HCEC 1CT (cell line): ENCODE results near the gene TBC1D23.
"Not testable (repeated sequence)": the region's sequence is repeated elsewhere in the genome, so short reads cannot be mapped to it uniquely, and the experiment has no call there.

Source experiments
- DNase-seq: peaks from one replicate; pipeline ENCODE4 v3.0.0-alpha.2; 2017

Gene TBC1D23

DNA sequence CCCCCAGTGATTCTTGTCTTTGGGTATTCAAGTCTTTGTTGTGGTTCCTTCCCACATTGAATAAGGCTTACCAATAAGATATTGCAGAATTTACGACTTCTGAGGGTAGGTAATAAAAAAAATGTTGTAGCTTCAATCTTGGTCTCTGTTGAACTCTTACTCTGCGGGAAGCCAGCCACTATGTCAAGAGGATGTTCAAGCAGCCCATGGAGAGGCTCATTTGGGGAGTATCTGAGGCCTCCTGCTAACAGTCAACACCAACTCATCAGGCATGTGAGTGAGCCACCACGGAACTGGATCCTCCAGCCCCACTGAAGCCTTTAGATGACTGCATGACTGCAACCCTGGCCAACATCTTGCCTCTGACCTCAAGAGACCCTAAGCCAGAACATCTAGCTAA lies 3.2 kb upstream of the TBC1D23 start:
- DNase-seq: peak; percentile 96

DNA sequence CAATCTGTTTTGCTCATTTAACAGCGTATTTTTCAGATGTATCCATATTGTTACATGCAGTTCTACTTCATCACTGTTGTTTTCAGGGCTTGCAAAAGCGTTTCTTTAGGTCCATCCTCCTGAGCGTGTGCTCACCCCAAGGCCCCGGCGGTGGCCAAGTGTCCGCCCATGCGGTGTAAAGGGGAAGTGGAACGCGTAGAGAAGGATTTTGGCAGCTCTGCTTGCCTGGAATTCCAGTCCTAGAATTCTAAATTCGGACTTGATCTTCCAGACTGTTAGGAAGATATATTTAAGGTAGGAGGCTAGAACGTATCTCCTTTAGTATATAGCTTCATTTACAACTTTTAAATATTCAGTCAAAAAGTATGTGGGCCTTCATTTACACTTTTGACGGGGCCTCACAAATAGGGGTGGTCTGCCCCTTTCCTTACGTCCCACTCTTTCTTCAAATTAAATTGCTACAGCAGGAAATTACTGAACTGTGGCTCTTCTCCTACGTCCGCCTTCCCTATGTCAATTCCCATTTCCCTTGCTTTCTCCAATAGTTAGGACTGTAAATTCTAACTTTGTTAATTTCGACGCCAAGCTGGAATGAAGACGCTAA lies 609 bp upstream of the TBC1D23 start:
- peak; percentile 64 for DNase-seq

DNA sequence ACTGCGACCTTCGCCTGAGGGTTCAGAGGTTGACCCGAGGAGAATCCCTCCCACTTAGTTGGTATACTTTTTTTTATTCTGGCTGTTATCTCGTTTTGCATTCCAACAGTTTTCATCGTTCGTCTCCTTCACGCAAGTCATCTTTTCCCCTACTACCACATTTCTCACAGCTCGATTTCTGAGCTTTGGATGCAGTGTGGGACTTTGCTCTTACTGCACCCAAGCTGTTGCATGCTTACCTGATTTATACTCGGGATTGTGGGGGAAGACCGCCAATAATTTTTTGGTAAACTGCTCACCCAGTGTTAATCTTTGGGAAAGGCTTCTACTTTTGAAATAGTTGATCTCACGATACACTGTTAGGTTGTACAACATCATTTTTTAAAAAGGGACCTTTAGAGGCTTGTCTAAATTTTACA lies 702 bp downstream of the TBC1D23 start:
- no peak for DNase-seq

DNA sequence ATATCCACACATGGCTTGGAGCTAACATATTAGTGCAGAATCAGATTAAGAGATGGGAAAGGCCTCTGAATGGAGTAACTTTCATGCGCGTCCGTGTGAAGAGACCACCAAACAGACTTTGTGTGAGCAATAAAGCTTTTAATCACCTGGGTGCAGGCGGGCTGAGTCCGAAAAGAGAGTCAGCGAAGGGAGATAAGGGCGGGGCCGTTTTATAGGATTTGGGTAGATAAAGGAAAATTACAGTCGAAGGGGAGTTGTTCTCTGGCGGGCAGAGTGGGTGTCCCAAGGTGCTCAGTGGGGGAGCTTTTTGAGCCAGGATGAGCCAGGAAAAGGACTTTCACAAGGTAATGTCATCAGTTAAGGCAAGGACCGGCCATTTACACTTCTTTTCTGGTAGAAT lies 2.1 kb downstream of the TBC1D23 start:
- not testable (repeated sequence) for DNase-seq

DNA sequence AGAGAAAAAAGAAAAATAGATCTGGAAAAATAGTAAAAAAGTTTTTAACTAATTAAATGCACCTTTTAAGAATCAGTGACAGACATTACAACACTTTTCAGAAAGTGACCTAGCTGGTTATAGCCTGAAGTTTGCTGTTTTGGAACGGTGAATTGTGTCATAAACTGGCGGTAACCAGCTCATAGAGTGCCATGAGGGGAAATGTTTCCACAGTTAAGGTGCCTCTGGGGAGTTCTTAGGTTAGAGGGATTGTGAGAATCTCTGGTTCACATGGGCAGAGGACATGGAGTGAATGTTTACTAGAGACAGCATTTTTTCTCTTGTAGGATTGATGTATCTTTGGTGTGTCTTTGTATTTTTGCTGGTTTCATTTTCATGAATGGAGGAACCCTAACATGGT lies 2.8 kb downstream of the TBC1D23 start:
- DNase-seq: no peak

DNA sequence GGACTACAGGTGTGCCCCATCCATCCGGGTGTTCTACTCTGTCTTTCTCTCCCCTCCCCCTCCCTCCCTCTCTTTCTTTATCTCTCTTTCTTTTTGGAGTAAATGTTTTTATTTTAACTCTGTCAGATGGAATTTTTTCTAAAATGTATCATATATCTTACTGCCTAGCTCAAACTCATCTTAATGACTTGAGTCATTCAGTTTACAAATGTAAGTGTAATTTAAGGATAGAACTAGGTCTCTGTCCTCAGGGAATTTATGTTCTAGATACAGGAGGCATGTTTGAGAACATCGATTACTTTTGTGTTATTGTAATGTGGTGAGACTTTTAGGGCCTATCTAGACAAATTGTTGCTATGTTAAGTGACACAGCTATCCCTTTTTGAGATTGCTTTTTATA lies 3.5 kb downstream of the TBC1D23 start:
- no peak for DNase-seq

DNA sequence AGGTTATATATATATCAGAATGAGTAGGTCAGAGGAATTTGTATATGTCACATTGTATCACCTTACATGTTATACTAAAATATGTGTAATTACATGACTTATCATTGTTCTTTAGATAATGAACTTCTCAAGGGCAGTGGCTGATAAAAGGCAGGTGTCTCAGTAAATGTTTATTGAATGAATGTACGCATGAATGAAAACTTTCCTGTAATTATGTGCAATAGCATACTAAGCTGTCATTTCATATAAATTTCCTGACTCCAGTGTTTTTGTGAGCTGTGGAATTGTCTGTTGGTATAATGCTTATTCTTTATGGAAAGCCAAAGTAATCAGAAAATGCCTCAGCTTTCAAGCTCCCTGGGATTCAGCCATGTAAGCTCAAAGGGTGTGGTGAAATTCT lies 4.2 kb downstream of the TBC1D23 start:
- no peak for DNase-seq

DNA sequence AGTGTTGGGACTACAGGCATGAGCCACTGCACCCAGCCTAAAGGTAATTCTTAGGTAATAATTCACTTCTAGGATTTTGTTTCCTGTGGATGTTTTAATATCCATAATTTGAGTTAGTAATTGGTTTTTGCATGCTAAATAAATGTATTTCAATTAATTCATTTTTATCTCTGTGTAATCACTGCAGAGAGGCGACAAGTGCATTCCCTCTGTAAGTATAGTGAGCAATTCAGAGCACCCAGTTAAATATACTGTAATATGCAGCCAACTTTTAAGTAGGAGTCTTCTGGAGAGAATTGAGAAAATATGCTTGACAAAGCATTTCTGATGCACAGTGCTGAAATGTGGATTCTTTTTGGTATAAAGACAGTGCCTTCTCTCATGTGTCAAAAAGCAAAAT lies 5.7 kb downstream of the TBC1D23 start:
- no peak for DNase-seq

DNA sequence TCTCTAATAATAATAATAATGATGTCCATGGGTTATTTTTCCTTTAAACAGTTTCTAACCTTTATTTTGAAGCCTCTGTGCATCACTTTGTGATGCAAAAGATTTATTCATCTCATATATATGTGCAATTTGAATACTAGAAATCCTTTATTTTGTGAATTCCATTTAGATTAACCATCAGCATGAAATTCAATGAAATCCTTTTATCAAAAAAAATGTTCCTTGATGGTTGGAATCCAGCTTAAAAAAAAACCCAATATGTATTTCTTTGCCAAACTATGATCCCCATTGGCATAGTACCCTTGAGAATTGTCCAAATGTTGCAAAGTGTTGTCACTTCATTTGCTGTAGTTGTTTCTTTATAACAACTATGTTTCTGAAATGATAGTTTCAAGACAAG lies 7.4 kb downstream of the TBC1D23 start:
- DNase-seq: peak; percentile 25

DNA sequence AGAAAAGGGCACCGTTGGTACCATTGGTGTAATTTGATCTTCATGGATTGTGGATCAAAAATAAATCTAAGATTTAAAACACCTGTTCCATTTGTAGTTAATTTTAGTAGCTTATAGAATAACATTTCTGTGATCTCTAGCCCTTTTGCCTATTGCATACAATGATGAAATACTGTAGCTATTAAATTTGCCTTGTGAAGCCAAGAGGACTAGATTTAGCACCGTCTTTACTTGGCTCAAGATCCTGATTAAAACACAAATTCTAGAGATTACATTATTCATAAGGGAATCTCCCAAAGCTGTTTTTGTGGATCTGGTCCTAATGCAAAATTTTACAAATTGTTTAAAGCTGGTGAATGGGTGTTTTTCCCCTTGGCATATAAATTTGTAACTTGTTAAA lies 8.2 kb downstream of the TBC1D23 start:
- peak; percentile 52 for DNase-seq

DNA sequence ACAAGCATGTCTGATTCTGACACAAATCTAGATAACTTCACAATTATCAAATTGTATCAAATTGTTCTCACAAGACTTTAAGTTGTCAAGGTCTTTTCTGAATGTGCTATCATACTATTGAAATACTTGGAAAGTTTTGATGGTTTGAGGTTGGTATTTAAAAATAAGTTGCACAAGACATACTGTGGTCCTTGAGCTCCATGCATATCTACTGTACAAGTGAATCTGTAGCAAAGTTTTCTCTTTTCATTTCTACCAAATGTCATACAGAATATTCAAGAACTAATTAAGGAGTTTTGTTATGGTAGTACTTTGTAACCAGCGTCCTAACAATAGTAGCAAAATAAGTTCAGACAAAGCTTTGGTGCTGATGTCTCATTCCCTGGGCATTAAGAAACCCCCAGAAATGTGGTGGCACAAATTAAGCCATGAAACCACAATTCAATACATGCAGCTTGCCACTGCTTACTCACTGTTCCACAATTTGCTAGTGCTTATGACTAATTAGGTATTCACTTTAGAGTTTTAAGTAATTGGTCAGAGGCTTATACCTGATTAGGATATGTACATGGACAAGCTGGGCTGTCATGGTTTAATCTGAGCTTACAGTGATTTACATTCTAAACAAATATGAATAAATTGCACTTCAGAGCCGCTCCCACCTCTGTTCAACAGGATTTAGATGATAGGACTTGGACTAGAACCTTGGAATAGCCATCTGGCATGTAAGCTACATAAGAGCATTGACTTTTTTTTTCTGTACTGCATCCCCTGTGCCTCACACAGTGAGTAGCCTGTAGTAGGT lies 8.8 kb downstream of the TBC1D23 start:
- DNase-seq: peak; percentile 99

DNA sequence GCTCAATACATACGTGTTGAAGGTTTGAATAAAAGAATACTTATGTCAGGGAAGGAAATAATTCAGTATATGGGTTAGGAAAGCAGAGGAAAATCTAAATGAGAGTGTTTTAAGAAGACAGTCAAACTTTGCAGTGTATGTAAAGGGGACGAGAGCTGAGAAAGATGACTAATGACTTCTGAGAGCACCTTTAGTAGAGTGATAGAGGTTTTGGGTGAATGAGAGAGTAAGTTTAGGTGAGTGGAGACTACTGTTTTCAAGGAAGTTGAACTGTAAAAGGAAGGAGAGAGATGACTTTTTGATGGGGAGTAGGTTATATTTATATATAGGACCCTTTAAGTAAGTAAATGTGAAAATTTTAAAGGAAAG lies 9.4 kb downstream of the TBC1D23 start:
- no peak for DNase-seq

DNA sequence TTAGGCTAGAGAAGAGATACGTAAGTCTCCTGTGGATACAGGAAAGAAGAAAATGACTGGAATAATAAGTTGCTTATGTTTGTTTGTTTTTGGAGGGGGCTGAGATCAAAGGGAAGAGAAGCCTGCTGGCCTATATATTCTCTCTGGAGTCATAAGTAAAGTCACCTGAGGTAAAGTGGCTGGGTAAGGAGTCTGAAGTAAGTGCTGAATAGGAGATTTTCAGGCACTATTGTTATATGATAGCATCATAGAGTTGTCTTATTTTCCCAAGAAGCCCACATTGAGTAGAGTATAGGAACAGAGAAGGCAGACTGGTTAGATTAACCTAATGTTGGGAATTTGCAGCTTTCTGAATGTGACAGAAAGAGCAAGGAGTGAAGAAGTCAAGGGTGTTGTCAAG lies 10.7 kb downstream of the TBC1D23 start:
- no peak for DNase-seq

DNA sequence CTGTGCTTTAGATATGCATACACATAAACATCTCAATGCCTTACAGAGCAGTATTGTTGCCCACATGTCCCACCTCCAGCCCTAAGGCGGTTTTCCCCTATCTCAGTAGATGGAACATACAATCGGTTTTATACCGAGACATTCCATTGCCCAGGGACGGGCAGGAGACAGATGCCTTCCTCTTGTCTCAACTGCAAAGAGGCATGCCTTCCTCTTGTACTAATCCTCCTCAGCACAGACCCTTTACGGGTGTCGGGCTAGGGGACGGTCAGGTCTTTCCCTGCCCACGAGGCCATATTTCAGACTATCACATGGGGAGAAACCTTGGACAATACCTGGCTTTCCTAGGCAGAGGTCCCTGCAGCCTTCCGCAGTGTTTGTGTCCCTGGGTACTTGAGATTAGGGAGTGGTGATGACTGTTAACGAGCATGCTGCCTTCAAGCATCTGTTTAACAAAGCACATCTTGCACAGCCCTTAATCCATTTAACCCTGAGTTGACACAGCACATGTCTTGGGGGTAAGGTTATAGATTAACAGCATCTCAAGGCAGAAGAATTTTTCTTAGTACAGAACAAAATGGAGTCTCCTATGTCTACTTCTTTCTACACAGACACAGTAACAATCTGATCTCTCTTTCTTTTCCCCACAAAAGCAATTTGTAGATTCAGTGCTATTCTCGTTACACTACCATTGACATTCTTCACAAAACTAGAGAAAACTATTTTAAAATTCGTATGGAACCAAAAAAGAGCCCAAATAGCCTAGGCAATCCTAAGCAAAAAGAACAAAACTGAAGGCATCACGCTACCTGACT lies 12.2 kb downstream of the TBC1D23 start:
- not testable (repeated sequence) for DNase-seq

DNA sequence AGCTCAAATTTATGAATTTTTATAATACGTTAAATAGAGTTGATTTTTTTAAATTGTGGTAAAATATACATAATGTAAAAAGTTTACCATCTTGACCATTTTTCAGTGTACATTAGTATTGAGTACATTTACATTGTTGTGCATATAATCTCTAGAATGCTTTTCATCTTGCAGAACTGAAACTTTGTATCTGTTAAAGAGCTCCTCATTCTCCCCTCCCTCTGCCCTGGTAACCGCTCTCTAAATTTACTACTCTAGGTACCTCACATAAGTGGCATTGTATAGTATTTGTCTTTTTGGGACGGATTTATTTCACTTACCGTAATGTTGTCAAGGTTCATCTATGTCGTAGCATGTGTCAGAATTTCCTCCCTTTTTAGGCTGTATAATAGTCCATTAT lies 13.6 kb downstream of the TBC1D23 start:
- no peak for DNase-seq

DNA sequence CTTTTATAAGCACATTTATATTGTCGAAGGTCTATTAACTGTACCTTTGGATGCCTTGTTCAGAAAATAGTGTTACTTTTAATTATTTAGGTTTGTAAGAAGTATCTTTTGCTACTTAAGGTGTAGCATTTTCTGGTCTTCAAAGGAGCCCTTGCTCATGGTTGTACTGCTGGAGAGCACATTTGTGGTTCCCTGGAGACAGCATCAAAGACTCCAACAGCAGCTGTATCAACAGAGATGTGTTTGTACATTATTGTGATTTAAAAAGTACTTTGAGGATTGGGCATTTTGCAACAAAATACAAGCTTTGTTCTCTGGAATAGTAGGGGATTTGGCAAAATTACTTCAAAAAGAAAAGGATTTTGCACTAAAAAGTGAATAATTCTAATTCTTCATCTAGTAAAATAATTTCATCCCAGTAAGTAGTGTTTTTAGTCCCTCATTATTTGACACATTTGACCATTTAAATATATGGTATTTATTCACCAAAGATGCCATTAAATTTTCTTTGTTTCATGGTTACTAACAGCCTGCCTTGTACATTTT lies 16.5 kb downstream of the TBC1D23 start:
- no peak for DNase-seq

DNA sequence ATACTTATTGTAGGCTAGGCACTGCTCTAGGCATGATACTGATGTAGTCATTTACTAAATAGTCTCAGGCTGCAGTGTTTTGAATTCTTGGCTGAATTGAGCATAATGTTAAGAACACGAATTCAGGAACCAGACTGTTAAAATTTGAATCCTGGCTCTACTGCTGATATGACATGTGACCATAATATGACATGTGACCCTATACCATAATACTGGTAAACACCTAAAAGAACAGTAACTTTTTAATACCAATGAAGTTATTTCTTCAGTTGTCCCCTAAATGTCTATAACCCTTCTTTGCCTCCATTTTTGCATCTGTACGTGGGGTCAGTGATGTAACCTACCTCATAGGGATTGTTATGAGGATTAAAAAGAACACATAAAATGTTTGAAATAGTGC lies 18.1 kb downstream of the TBC1D23 start:
- DNase-seq: no peak

DNA sequence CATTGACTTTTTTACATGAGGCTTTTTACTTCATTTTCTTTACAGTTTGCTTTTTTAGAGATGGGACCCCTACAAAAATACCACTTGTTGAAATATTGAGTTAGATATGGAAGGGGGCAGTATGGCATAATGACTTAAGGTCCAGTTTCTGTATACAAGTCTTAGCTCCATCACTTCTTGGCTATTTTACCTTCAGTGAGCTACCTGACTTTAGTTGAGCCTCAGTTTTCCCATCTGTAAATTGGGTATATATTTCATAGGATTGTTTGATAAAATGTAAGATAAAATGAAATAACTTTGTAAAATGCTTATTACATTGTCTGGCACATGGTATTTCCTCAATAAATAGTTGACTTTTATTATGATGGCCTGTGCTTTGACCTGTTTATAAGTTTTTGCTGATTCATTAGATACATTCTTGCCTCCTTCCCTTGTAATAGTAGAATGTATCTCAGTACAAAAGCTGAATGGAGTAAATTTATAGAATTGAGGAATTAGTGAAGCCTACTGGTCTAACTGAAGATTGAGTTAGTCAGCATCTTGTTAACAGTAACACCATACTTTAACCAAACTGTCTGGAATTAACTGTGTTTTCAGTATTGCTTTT lies 27.6 kb downstream of the TBC1D23 start:
- no peak for DNase-seq

DNA sequence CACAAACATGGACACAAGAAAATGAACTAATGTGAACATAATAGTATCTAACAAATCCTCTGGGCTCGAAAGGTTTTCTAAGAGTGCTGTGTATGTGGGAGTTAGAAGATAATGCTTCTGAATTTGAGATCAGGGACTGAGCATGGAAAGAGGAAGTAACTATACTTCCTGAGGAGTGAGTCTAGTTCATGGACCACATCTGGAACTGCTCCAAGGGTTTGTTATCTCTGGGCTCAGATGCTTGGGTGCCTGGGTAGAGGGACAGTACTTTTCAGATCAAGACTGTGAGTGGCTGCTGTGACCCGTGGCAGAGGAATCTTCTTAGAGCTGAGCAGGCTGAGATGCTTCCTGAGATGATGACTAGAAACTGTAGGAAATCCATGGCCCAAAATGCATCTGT lies 28.5 kb downstream of the TBC1D23 start:
- DNase-seq: no peak

DNA sequence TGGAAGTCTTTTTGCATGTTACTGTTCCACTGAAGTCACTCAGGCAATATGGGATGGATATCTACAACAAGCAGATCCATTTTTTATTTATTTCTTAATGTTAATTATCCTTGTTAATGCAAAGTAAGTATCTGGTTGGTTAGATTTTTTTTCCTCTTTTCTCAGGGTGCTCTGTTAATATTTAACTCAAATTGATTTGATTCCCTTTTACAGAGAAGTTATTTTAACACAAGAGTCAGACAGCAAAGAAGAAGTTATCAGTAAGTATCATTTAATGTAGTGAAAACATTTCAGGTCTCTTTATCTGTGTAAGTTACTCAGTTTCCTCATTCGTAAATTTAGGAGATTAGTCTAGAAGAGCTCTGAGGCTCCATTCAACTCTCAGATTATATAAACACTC lies 34.3 kb downstream of the TBC1D23 start:
- no peak for DNase-seq

DNA sequence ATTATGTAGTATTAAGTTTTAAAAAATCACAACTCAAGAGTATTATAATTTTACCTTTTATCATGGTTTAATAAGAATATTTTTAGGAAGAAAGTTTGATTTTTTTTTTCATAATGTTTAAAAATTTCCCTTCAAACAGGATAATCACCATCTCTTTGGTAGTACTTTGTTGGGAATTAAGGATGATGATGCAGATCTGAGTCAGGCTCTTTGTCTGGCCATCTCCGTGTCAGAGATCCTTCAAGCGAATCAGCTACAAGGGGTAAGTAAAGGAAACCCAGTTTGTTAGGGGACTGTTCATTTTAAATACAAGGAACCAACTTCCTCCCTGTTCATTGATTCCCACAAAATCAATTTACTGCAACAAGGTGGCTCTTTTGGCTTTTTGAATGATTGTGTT lies 37.0 kb downstream of the TBC1D23 start:
- DNase-seq: peak; percentile 59

DNA sequence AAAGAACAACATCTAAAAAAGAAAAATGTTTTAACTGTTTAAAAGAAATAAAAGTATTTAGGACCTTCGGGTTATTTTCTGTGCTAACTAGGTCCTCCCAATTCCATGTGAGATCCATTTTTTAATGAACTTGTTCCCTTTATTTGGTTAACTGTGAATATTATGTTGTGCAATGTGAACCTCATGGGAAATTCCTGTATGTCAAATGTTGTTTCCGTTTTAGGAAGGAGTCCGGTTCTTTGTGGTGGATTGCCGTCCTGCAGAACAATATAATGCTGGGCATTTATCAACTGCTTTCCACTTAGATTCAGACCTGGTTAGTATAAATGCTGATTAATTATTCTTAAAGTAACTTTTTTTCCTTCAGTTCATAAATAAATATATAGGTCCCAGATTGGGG lies 38.2 kb downstream of the TBC1D23 start:
- no peak for DNase-seq

DNA sequence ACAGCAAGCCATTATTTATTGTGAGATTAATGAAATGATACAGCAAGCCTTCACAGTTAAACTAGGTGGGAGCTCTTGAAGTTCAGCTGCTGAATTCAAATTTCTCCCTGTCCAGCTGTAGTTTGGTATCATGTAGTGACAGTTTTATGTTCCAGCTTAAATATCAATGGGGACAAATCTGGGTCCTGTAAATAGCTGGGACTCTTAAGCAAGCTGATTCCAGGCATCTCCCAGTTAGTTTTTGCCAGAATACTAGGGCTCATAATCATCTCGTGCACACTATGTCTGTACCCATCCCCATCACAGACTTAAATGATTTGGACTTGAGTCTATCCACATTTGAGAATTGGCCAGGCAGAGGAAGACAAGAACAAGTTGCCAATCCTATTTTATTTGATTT lies 45.9 kb downstream of the TBC1D23 start:
- no peak for DNase-seq
